ENCODE measurements around the gene TMEM35A.
A peak's percentile ranks its signal among the peaks of the same experiment; 100 is the strongest.
"Not testable (repeated sequence)": the region's sequence is repeated elsewhere in the genome, so short reads cannot be mapped to it uniquely, and the experiment has no call there.

Gene TMEM35A

GRCh38 chrX:101078716-101079598 lies at the start of gene TMEM35A:
TSS of gene TMEM35A (plus strand) at chrX:101078879. CDS start at chrX:101079003, 124 bp downstream.
- no peak for ATAC-seq

- ATAC-seq, result no peak
These were observed 49.0 kb upstream of the TMEM35A start for GRCh38 chrX:101029665-101030064.

- no peak for ATAC-seq
These were observed 41.4 kb upstream of the TMEM35A start for GRCh38 chrX:101037231-101037630.

- ATAC-seq, result peak; percentile 17 to 80
These were observed 38.5 kb upstream of the TMEM35A start for GRCh38 chrX:101040197-101040596.

- no peak for ATAC-seq
These were observed 27.5 kb upstream of the TMEM35A start for GRCh38 chrX:101051153-101051548.

- peak; percentile 90 to 93 for ATAC-seq
These were observed 27.0 kb upstream of the TMEM35A start, which contains the start of gene TRMT2B for GRCh38 chrX:101051549-101052302. TSS of gene TRMT2B (minus strand) at chrX:101052111. CDS start at chrX:101042289, 9,822 bp downstream.

GRCh38 chrX:101056551-101056950 lies 22.1 kb upstream of the TMEM35A start:
- not testable (repeated sequence) for ATAC-seq

GRCh38 chrX:101057093-101057714 lies 21.5 kb upstream of the TMEM35A start:
- ATAC-seq, result peak; percentile 20 to 35

GRCh38 chrX:101062176-101062575 lies 16.5 kb upstream of the TMEM35A start:
- ATAC-seq, result no peak

- ATAC-seq, result no peak
These were observed 7.1 kb upstream of the TMEM35A start for GRCh38 chrX:101071582-101071981.

GRCh38 chrX:101079736-101080270 lies 1.1 kb downstream of the TMEM35A start:
- no peak for ATAC-seq

- ATAC-seq, result no peak
These were observed 1.8 kb downstream of the TMEM35A start for GRCh38 chrX:101080326-101081124.

- no peak for ATAC-seq
These were observed 2.6 kb downstream of the TMEM35A start for GRCh38 chrX:101081231-101081630.

GRCh38 chrX:101091817-101092216 lies 13.1 kb downstream of the TMEM35A start:
- ATAC-seq, result no peak

GRCh38 chrX:101097546-101098453 lies 19.1 kb downstream of the TMEM35A start, which contains the start of gene CENPI:
TSS of gene CENPI (plus strand) at chrX:101098204. CDS start at chrX:101101071, 2,867 bp downstream.
- ATAC-seq, result peak; percentile 98 to 99

- ATAC-seq, result no peak
These were observed 29.6 kb downstream of the TMEM35A start for GRCh38 chrX:101108284-101108683.

- ATAC-seq, result no peak
These were observed 39.0 kb downstream of the TMEM35A start for GRCh38 chrX:101117701-101118100.

GRCh38 chrX:101136235-101136634 lies 57.6 kb downstream of the TMEM35A start:
- ATAC-seq, result no peak
